ENCODE measurements around the gene TCL1A. TPM values are rescaled to one million over a fixed set of nuclear protein-coding genes. Genes with fewer than 3 reads are reported as not detected.
"Not testable (repeated sequence)": the region's sequence is repeated elsewhere in the genome, so short reads cannot be mapped to it uniquely, and the experiment has no call there.

The TCL1A gene
- total RNA-seq, 2 experiments from 2014 or later = not detected

DNA sequence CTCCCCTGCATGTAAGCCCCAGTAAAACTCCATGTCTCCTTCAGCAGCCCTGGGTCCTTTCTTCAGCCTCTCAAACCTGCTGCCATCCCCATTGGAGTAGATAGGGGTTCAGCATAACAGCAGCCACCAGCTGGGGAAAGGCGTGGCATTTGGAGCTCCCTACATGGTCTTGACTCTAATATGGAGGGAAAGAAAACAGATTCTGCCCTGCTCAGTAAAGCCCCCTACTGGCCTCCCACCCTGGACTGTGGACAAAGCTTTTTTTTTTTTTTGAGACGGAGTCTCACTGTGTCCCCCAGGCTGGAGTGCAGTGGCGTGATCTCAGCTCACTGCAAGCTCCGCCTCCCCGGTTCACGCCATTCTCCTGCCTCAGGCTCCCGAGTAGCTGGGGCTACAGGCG is 48.4 kb downstream of the TCL1A start:
- DNase-seq; H3K9me3 Mint-ChIP-seq; H3K36me3 Mint-ChIP-seq (ENCODE audit: low read depth); H3K4me1 Mint-ChIP-seq (ENCODE audit: low read depth); H3K4me3 Mint-ChIP-seq; H3K27ac Mint-ChIP-seq; H3K27me3 Mint-ChIP-seq (ENCODE audit: low read depth); intact Hi-C loops (cut with micrococcal nuclease): not testable (repeated sequence)
- CTCF ChIA-PET = interaction anchor here (0.7 kb wide), 1 partner anchor 18 kb away, joined by 4 read pairs; no protein-coding TSS in a partner anchor

DNA sequence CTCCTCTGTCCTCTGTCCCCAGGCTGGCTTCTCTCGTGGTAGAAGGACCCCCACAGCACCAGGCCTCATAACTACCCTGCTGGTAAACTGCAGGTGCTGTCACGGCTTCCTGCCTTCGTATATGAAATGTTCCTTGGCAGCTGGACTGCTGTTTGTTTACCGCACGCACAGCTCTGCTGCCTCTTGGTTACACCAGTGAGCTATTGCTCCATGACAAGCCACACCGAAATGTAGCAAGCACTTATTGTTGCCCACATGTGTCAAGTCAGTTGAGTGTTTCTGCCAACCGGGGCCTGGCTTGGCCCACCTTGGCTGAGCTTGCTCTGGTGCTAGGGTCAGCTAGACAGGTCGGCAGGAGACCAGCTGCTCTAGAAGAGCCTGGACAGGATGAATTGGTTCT is 49.4 kb downstream of the TCL1A start:
- CTCF ChIA-PET = interaction anchor here (0.7 to 1.5 kb wide), 2 partner anchors 96 to 105 kb away, joined by 3 read pairs; no protein-coding TSS in a partner anchor
- H3K9me3 Mint-ChIP-seq = no peaks in the 10 kb centered on the region

DNA sequence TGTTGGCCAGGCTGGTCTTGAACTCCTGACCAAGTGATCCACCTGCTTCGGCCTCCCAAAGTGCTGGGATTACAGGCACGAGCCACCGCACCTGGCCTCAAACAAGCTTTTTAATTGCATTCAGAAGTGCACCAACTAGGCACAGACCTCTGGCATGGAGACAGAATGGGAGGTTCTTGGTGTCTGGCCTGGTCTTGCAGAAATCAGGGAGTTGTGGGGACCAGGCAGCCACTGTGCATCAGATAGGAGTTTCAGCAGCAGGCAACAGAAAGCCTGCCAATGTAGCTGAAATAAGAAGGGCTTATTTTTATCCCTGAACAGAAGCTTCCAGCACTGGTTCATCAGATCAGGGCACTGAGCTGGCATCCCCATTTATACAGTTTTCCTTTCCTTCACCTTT is 49.9 kb downstream of the TCL1A start:
- intact Hi-C loops (cut with micrococcal nuclease) = no loop called here
- peaks cover 2% of the 10 kb centered on the region for H3K27me3 Mint-ChIP-seq (ENCODE audit: low read depth)
- no peaks in the 10 kb centered on the region for H3K9me3 Mint-ChIP-seq
- H3K36me3 Mint-ChIP-seq (ENCODE audit: low read depth) = no peaks in the 10 kb centered on the region
- H3K4me1 Mint-ChIP-seq (ENCODE audit: low read depth) = peaks cover 9% of the 10 kb centered on the region
- no peak overlapping the region for H3K4me3 Mint-ChIP-seq
- no peak overlapping the region for H3K27ac Mint-ChIP-seq
- CTCF ChIA-PET = interaction anchor here (1.5 kb wide), 1 partner anchor 104 kb away, joined by 3 read pairs; no protein-coding TSS in a partner anchor
- DNase-seq = no peak

More for the DNA sequence above, 49.4 kb downstream of the TCL1A start:
- intact Hi-C loops (cut with micrococcal nuclease) = no loop called here
- DNase-seq = no peak
- Mint-ChIP-seq H3K4me3 (no peak overlapping the region), H3K27ac (no peak overlapping the region), H3K4me1 (ENCODE audit: low read depth) (peaks cover 9% of the 10 kb centered on the region), H3K36me3 (ENCODE audit: low read depth) (no peaks in the 10 kb centered on the region), H3K27me3 (ENCODE audit: low read depth) (peaks cover 2% of the 10 kb centered on the region)

DNA sequence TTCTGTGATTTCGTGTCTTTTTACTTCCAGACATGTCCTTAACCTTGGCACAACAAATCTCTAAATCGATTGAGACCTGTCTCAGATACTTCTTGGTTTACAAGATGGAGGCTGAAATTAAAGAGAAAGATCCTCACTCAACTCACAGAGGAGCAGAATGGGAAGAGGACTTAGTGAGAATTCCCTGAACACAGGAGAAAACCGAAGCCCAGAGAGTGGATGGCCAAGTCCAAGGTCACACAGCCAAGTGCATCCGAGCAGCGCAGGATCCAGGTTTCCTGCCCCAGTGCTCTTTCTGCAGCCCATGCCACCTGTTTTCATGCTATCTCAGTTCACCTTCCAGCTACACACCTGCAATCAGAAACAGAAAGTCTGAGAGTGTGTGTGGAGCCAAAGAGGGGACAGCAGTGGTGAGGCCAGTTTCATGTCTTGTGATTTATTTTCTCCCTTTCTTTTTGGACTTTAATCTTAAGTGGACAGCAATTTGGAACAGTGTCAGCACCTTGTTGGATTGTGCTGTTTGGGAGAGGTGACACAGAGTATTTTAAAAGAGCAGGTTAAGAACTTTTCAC is 50.6 kb downstream of the TCL1A start:
- CTCF ChIA-PET = interaction anchor here (0.7 kb wide), 1 partner anchor 1853 kb away, joined by 3 read pairs; no protein-coding TSS in a partner anchor
- Mint-ChIP-seq H3K4me1 (ENCODE audit: low read depth) (peaks cover 9% of the 10 kb centered on the region), H3K27me3 (ENCODE audit: low read depth) (peaks cover 6% of the 10 kb centered on the region)

DNA sequence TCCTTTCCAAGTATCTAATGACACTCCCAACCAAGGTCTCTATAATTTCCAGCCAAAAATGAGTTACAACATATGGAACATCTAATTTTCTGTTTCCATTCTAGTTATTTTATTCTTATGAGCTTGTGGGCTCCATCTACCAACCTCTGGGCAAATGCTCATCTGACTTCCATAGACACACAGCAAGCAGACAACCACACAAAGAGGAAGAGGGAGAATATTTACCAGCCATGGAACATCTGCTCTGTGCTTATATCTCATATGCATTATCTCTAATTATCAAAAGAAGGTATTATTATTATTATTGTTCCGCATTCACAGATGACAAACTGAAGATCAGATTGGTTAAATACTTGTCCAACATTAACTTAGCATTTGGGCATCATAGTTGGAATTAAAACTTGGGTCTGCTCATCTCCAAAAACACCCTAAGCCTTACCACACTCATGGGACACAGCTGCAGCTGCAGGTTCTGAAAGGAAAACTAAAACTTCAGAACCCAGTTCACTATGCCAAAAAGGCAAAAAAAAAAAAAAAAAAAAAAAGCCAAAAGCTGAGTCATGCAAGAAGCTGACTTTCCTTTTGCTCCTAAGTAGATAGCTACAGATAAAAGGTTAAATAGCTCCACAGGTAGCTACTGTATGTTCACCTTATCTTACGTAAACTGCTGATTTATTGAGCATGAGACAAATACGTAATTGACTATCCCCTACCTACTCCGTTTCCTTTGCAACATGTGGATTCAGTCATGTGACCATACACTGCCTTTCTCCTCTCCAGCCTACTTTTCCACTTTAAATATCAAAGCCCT is 51.3 kb downstream of the TCL1A start:
- intact Hi-C loops (cut with micrococcal nuclease) = no loop called here
- CTCF ChIA-PET = interaction anchor here (0.7 kb wide), 1 partner anchor 1852 kb away, joined by 3 read pairs; no protein-coding TSS in a partner anchor
- H3K27ac Mint-ChIP-seq = no peak overlapping the region

More for the DNA sequence above, 50.6 kb downstream of the TCL1A start:
- no peak overlapping the region for H3K27ac Mint-ChIP-seq
- no peak for DNase-seq
- no peaks in the 10 kb centered on the region for H3K36me3 Mint-ChIP-seq (ENCODE audit: low read depth)
- no peaks in the 10 kb centered on the region for H3K9me3 Mint-ChIP-seq
- intact Hi-C loops (cut with micrococcal nuclease) = no loop called here
- H3K4me3 Mint-ChIP-seq = no peak overlapping the region

DNA sequence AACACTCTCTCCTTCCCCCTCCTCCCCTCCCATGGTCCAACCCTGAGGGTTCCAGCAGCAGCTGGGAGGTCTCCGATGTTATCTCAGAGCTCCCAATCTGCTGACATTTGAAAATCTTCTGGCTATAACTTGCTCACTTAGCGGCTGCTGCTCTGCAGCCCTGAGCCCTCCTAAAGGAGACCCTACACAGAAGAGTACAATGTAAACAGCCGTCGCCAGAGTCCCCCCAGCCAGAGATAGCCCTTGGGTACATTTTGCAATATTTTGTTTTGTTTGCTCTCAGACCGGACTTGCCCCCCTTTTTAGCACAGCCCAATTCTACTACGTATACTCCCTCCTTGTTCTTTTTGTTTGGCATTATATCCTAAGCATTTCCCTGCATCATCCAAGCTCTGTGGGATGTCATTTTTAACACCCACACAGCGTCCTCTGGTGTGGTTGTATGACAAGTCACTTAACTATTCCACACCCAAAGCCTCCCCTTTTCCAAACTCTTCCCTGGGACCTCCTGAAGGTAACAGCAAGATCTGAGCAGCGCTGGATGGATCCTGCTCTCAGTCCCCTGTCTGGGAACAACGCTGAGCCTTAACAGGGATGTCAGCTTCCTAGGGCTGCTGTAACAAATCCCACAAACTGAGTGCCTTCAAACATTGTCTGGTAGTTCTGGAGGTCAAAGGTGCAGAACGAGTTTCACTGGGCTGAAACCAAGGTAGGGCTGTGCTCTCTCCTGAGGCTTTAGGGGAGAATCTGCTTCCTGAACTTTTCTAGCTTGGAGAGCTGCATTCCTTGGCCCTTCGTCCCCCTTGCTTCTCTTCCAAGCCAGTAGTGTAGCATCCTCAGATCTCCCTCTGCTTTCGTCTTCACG is 53.0 kb downstream of the TCL1A start:
- peaks cover 9% of the 10 kb centered on the region for H3K4me1 Mint-ChIP-seq (ENCODE audit: low read depth)
- H3K36me3 Mint-ChIP-seq (ENCODE audit: low read depth) = no peaks in the 10 kb centered on the region
- no peak overlapping the region for H3K4me3 Mint-ChIP-seq
- no peaks in the 10 kb centered on the region for H3K9me3 Mint-ChIP-seq
- DNase-seq = no peak
- intact Hi-C loops (cut with micrococcal nuclease) = no loop called here
- no peak overlapping the region for H3K27ac Mint-ChIP-seq
- CTCF ChIA-PET = no interaction called here
- H3K27me3 Mint-ChIP-seq (ENCODE audit: low read depth) = peaks cover 9% of the 10 kb centered on the region

More for the DNA sequence above, 51.3 kb downstream of the TCL1A start:
- H3K9me3 Mint-ChIP-seq = no peaks in the 10 kb centered on the region
- no peaks in the 10 kb centered on the region for H3K36me3 Mint-ChIP-seq (ENCODE audit: low read depth)
- H3K4me1 Mint-ChIP-seq (ENCODE audit: low read depth) = peaks cover 9% of the 10 kb centered on the region
- no peak overlapping the region for H3K4me3 Mint-ChIP-seq
- peaks cover 9% of the 10 kb centered on the region for H3K27me3 Mint-ChIP-seq (ENCODE audit: low read depth)
- DNase-seq = no peak

DNA sequence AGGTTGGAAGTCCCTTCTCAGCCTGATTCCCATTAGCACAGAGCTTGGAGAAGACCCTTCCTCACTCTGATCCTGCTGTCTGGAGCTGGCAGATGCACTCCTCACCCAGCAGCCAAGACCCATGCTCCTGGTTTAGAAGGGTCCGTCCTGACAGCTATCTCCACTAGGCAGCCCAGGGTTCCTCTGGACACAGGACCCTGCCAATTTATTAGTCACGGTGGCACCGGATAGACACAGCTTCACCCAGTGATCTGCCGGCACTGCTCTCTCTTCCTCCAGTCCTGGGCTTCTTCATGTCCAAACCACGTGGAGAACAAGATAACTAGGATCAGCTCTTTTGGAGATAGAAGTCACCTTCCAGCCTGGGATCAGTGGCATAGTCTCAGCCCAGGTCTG is 53.9 kb downstream of the TCL1A start:
- CTCF ChIA-PET = no interaction called here
- no peak for DNase-seq
- no peaks in the 10 kb centered on the region for H3K36me3 Mint-ChIP-seq (ENCODE audit: low read depth)
- peaks cover 9% of the 10 kb centered on the region for H3K4me1 Mint-ChIP-seq (ENCODE audit: low read depth)
- intact Hi-C loops (cut with micrococcal nuclease) = no loop called here
- no peak overlapping the region for H3K27ac Mint-ChIP-seq
- no peak overlapping the region for H3K4me3 Mint-ChIP-seq
- H3K9me3 Mint-ChIP-seq = no peaks in the 10 kb centered on the region
- H3K27me3 Mint-ChIP-seq (ENCODE audit: low read depth) = peaks cover 9% of the 10 kb centered on the region

Other genes starting within 250 kb of the TCL1A start
- 10 to 100 TPM; 21.6 to 22.8 TPM for gene SYNE3, start 197.5 kb downstream of the TCL1A start, total RNA-seq
- 10 to 100 TPM; 34.2 to 34.6 TPM for gene GLRX5, start 179.1 kb downstream of the TCL1A start, total RNA-seq
- not detected for gene TCL1B, start 27.7 kb downstream of the TCL1A start, total RNA-seq
- gene TUNAR, start 162.7 kb upstream of the TCL1A start, total RNA-seq = not detected